ENCODE results near the gene FNIP1. TPM values are rescaled to one million over a fixed set of nuclear protein-coding genes. Genes with fewer than 3 reads are reported as not detected.
"Not testable (repeated sequence)": the region's sequence is repeated elsewhere in the genome, so short reads cannot be mapped to it uniquely, and the experiment has no call there.

FNIP1 gene
- total RNA-seq, 1 donor from 2014 or later, result 30.8 TPM

- DNase-seq (ENCODE audit: missing footprints) (no peak), ATAC-seq (no peak)
- intact Hi-C loops (cut with DNase I), result no loop called here
Observed at GRCh38 chr5:131719564-131719963, 77.3 kb downstream of the FNIP1 start.

DNA sequence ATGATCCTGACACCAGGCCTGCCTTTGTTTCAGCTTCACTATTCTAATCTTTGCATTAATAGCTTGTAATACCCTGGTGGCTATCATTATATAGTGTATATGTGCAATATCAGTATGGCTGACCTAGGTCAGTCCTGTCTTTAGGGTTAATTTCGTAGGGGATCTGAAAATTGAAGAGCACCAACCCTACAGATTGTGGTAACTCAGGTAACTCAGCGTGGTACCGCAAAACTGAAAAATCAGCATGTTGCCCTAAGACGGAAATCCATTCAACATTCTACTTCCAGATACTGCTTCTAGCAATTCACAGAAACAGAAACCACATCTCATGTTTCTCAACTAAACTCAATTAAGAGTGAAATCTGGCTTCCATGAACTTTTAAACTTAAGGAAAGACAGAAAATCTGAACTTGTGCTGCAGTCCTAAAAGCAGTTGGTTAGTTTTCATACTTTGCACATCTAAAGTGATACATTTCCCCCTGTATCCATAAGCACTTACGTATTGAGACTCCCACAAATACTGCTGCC, 78.3 kb downstream of the FNIP1 start:
- ATAC-seq (no peak), DNase-seq (ENCODE audit: missing footprints) (no peak)
- intact Hi-C loops (cut with DNase I), result no loop called here

DNA sequence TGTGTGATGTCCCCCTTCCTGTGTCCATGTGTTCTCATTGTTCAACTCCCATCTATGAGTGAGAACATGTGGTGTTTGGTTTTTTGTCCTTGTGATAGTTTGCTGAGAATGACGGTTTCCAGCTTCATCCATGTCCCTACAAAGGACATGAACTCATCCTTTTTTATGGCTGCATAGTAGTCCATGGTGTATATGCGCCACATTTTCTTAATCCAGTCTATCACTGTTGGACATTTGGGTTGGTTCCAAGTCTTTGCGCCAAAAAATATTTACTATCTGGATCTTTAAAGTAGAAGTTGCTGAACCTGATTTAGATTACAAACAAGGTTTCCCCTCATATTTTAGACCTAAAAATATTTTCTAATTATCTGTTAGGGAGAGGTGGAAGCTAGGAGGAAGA, 79.7 kb downstream of the FNIP1 start:
- ATAC-seq; intact Hi-C loops (cut with DNase I): not testable (repeated sequence)

GRCh38 chr5:131716650-131717049, 80.2 kb downstream of the FNIP1 start:
- DNase-seq (ENCODE audit: missing footprints) (no peak), ATAC-seq (no peak)
- intact Hi-C loops (cut with DNase I), result no loop called here

More for the DNA sequence above, 79.7 kb downstream of the FNIP1 start:
- DNase-seq (ENCODE audit: missing footprints), result not testable (repeated sequence)

- intact Hi-C loops (cut with DNase I), result loop anchor here (5.0 kb wide), 1 partner anchor 87 kb away; the partner anchor contains the start of gene FNIP1
- ATAC-seq, result no peak
- DNase-seq (ENCODE audit: missing footprints), result no peak
Observed at GRCh38 chr5:131710391-131710790, 86.4 kb downstream of the FNIP1 start.

GRCh38 chr5:131709043-131709442, 87.8 kb downstream of the FNIP1 start:
- no peak for ATAC-seq
- no peak for DNase-seq (ENCODE audit: missing footprints)
- intact Hi-C loops (cut with DNase I), result no loop called here

- no peak for ATAC-seq
- intact Hi-C loops (cut with DNase I), result no loop called here
Observed at GRCh38 chr5:131706281-131706680, 90.5 kb downstream of the FNIP1 start.

GRCh38 chr5:131694926-131695325, 101.9 kb downstream of the FNIP1 start:
- intact Hi-C loops (cut with DNase I), result no loop called here
- ATAC-seq, result no peak

More at GRCh38 chr5:131706281-131706680, 90.5 kb downstream of the FNIP1 start:
- no peak for DNase-seq (ENCODE audit: missing footprints)

GRCh38 chr5:131693894-131694293, 102.9 kb downstream of the FNIP1 start:
- DNase-seq (ENCODE audit: missing footprints), result no peak
- no peak for ATAC-seq
- intact Hi-C loops (cut with DNase I), result no loop called here

More at GRCh38 chr5:131694926-131695325, 101.9 kb downstream of the FNIP1 start:
- DNase-seq (ENCODE audit: missing footprints), result no peak

DNA sequence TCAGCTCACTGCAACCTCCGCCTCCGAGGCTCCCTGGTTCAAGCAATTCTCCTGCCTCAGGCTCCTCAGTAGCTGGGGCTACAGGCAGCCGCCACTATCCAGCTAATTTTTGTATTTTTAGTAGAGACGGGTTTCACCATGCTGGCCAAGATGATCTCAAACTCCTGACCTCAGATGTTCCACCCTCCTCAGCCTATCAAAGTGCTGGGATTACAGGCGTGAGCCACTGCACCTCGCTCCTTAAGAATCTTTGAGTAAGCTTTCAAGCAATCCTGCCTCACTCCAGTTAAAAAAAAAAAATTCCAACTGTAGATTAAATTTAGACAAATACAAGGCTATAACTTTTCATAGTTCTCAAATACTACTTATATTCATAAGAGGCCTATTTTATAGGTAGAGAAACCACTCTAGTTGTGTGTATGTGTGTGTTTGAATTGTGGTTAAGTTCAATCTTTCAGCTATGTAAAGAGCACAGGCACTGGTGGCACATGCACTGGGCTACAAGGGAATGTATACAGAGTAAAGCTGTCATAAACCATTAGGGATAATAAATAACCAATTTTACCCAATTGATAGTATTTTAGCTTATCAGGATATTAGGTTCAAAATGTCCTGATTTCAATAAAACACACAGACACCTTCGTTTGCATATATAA, 111.2 kb downstream of the FNIP1 start:
- peak; percentile 52 for DNase-seq (ENCODE audit: missing footprints)
- intact Hi-C loops (cut with DNase I), result no loop called here
- no peak for ATAC-seq

- ATAC-seq, result no peak
- DNase-seq (ENCODE audit: missing footprints), result no peak
- intact Hi-C loops (cut with DNase I), result no loop called here
Observed at GRCh38 chr5:131684595-131684994, 112.2 kb downstream of the FNIP1 start.

GRCh38 chr5:131684051-131684450, 112.8 kb downstream of the FNIP1 start:
- intact Hi-C loops (cut with DNase I), result no loop called here
- no peak for ATAC-seq
- no peak for DNase-seq (ENCODE audit: missing footprints)

- DNase-seq (ENCODE audit: missing footprints) (no peak), ATAC-seq (no peak)
- intact Hi-C loops (cut with DNase I), result no loop called here
Observed at GRCh38 chr5:131682826-131683225, 114.0 kb downstream of the FNIP1 start.

- DNase-seq (ENCODE audit: missing footprints) (no peak), ATAC-seq (no peak)
- intact Hi-C loops (cut with DNase I), result no loop called here
Observed at GRCh38 chr5:131682175-131682574, 114.6 kb downstream of the FNIP1 start.

DNA sequence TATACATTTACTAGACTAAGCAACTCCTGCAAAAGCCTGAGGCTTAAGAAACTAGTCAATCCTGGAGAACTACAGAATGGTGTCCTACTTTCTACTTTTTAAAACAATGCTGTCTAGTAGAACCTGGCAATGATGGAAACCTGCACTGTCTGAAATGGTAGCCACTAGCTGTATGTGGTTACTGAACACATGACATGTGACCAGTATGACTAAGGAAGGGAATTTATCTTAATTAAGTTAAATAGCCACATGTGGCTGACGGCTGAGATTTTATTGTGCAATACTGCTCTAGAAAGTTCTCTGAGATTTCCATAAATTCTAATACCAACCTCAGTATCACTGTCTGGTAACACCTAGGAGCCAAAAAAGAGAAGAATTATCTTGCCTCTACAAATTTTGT, 116.9 kb downstream of the FNIP1 start:
- ATAC-seq (no peak), DNase-seq (ENCODE audit: missing footprints) (no peak)
- intact Hi-C loops (cut with DNase I), result no loop called here

GRCh38 chr5:131678273-131678672, 118.5 kb downstream of the FNIP1 start:
- DNase-seq (ENCODE audit: missing footprints), result peak; percentile 80
- ATAC-seq; intact Hi-C loops (cut with DNase I): not testable (repeated sequence)

- intact Hi-C loops (cut with DNase I), result no loop called here
- DNase-seq (ENCODE audit: missing footprints) (no peak), ATAC-seq (no peak)
Observed at GRCh38 chr5:131677115-131677514, 119.7 kb downstream of the FNIP1 start.

DNA sequence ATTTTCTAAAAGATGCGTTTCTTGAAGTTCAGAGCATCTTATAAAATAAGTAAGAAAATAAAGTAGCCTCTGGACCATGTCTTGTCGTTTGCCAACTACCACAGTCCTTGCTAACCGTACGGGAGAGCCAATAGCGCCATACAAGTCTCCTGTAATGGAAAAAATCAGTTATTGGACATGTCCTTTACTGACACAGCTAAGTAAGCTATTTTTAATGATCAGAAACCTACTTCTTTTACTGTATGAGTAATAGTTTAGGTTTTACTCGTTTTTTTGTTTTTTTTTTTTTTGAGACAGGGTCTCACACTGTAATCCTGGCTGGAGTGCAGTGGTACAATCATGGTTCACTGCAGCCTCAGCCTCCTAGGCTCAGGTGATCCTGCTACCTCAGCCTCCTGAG, 124.0 kb downstream of the FNIP1 start:
- ATAC-seq (peak; percentile 32), DNase-seq (ENCODE audit: missing footprints) (no peak)
- intact Hi-C loops (cut with DNase I), result loop anchor here (2.0 kb wide), 1 partner anchor 124 kb away; the partner anchor contains the start of gene FNIP1

DNA sequence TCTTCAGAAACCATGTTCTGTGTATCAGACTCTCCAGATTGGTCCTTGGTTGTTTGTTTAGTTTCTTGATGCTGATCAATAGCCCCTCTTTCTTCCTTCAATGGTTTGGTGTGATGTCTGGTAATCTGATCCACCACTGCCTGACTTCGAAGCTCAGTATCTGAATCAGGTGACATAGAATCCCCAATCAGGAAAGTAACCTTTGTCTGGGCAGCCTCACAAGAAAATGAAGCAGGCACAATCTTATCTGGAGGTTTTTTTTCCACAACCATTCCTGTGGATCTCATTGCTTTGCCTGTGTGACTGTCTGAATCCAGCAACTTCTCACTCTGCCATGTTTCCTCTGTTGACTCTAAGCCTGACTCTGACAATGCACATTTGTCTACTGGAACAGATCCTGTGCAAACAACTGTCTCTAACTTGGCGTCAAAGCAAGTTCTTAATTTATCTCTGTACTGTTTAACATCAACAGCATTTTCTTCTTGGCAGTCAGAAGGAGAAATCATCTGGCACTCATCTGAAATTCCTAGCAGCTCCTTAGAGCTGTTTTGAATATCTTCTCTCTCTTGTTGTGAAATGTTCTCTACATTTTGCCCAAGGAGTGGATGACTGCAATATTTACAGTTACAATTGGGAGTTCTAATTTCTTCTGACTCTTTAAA, 124.7 kb downstream of the FNIP1 start:
- ATAC-seq (peak; percentile 94), DNase-seq (ENCODE audit: missing footprints) (no peak)
- intact Hi-C loops (cut with DNase I), result loop anchor here (2.0 kb wide), 1 partner anchor 125 kb away; the partner anchor contains the start of gene FNIP1

DNA sequence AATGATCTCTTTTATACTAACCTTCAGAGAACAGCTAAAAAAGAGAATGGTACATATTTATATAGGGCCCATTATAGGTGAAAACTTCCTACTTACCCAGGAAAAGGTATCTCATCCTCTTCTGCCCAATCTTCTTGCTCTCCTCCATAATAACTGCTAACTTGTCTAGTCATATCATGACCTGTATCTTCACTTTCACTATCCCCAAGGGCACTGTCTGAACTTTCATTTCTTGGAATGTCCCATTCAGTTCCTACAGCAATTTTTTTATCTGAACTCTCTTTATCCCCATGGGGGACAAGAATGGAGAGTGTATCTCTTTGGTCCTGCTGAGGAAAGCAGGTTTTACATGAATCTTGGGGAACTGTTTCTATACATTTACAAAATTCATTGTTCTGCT, 125.4 kb downstream of the FNIP1 start:
- intact Hi-C loops (cut with DNase I), result no loop called here
- ATAC-seq, result peak; percentile 28

More for the DNA sequence above, 125.4 kb downstream of the FNIP1 start:
- no peak for DNase-seq (ENCODE audit: missing footprints)
